Ovary (tissue), 9 donors: Measurements from ENCODE around the gene CEP170B. TPM values are rescaled to one million over a fixed set of nuclear protein-coding genes. Genes with fewer than 3 reads are reported as not detected.

Experiments
- DNase-seq, 5 donors: peaks; one replicate each; pipeline ENCODE4 v3.0.0-alpha.2; 2019 to 2020
- H3K27ac ChIP-seq, 2 donors: fragments of 200-600 bp; one replicate each; pipeline versions ENCODE4 v1.5.1 to v1.8.0; 2019 to 2022
- H3K27me3 ChIP-seq: fragments of 200-600 bp; one replicate; pipeline ENCODE4 v1.8.0; 2022
- H3K36me3 ChIP-seq: fragments of 200-600 bp; sonication (generic); one replicate; pipeline ENCODE4 v1.5.1; 2019
- H3K4me1 ChIP-seq: one replicate; pipeline ENCODE4 v1.8.1; 2013; ENCODE audit warnings: mild to moderate bottlenecking, moderate library complexity; ENCODE audit not compliant: insufficient read depth
- H3K4me3 ChIP-seq: fragments of 200-600 bp; sonication (generic); one replicate; pipeline ENCODE4 v1.5.1; 2017
- H3K9me3 ChIP-seq, 2 donors: fragments of 200-600 bp in 1 of 2; sonication (generic) in 1 of 2; one replicate each; pipeline versions ENCODE4 v1.5.1 to v1.8.1; 2013 to 2019; ENCODE audit warnings: mild to moderate bottlenecking in 1 of 2, moderate library complexity in 1 of 2
- CTCF ChIP-seq, 3 donors: fragments of 450-650 bp in 2 of 3; fragments of 200-600 bp in 1 of 3; IDR thresholded peaks; one replicate each; pipeline versions ENCODE4 v1.5.1 to v1.8.0; 2016 to 2022; ENCODE audit warnings: antibody characterized with exemption in 3 of 3, mild to moderate bottlenecking in 1 of 3
- EP300 ChIP-seq: sonication (generic); formaldehyde crosslinking; IDR thresholded peaks from one replicate; pipeline ENCODE4 v1.6.1; 2017; ENCODE audit warnings: antibody characterized with exemption
- POLR2A ChIP-seq: fragments of 450-650 bp; IDR thresholded peaks from one replicate; pipeline ENCODE4 v1.6.1; 2017; ENCODE audit warnings: antibody characterized with exemption, mild to moderate bottlenecking, moderate library complexity
- whole genome bisulfite sequencing, 3 donors: extraction: QIAGEN DNeasy Blood & Tissue Kit in 1 of 3; methylation state at CpG; one replicate each; pipeline versions ENCODE4 v1.1.5 to v1.1.7; 2013 to 2017; 5-methylcytosine and 5-hydroxymethylcytosine counted together
- intact Hi-C, 4 donors: fragments of 100-400 bp; cut with DNase I; formaldehyde crosslinking; loops; one replicate each; pipeline versions ENCODE4 v1.11.0 to v1.15.1; 2022 to 2023
- polyA plus RNA-seq, 2 donors: library from polyadenylated mRNA; stranded (reverse); fragments of 200-250 nt in 1 of 2; fragments of 350-450 nt in 1 of 2; fragmentation: Illumina TruSeq in 1 of 2; extraction: RNeasy Lipid Tissue Mini Kit (QIAGEN cat#74804) in 1 of 2; gene quantifications; one replicate each; pipeline ENCODE4 v1.2.3, GENCODE V29; 2013 to 2014
- total RNA-seq, 7 donors: library from RNA; depleted of rRNA in 2 of 7; stranded (reverse); fragments of >200 nt in 2 of 7; fragmentation: NEBNext Ultra II Directional in 3 of 7; extraction: Animal tissue kit (Norgen Biotek cat#: 25700) in 3 of 7; gene quantifications; one replicate each; pipeline versions ENCODE4 v1.1.0 to v1.2.4, GENCODE V29; 2016 to 2023
- donor health status: DM: no; HTN: no; CAD: no; lungs with moderate emphysema.
- donor health status: DM: no; HTN: no; CAD: no.
- donor health status: Bipolar disorder and iron deficiency.
- donor health status: DM: yes; HTN: yes; CAD: no.
- donor health status: DM: no; HTN: no; CAD: no.
- donor health status: DM: yes; HTN: yes; CAD: no.

The CEP170B gene
- total and polyA plus RNA-seq, 9 donors: 1.9 to 22.7 (median 9.9) TPM

- no peak for DNase-seq
- no peaks in the 10 kb centered on the region for H3K36me3 ChIP-seq
- 39 to 61% (median 52%) methylated on average over 2 of the region's 2 CpGs for WGBS, 3 donors
- intact Hi-C loops: loop anchor here in 2 of 4 donors (10.0 kb wide), 1 partner anchor 109 kb away; no protein-coding TSS in a partner anchor
- TF ChIP-seq POLR2A (no peak), CTCF (IDR thresholded peaks at IDR 0.05) (no peak), EP300 (no peak)
- H3K27ac ChIP-seq: no peak overlapping the region
- H3K4me1 ChIP-seq: peaks cover 4% of the 10 kb centered on the region
- no peaks in the 10 kb centered on the region for H3K27me3 ChIP-seq
- no peak overlapping the region for H3K4me3 ChIP-seq
- H3K9me3 ChIP-seq: no peaks in the 10 kb centered on the region
Measured at GRCh38 chr14:104935955-104936354, 70.9 kb downstream of the CEP170B start.

GRCh38 chr14:104936361-104937155 lies 71.5 kb downstream of the CEP170B start:
- no peak for TF ChIP-seq EP300
- no peak for TF ChIP-seq POLR2A
- no peak for TF ChIP-seq CTCF (IDR thresholded peaks at IDR 0.05)
- intact Hi-C loops: loop anchor here in 2 of 4 donors (10.0 kb wide), 1 partner anchor 108 kb away; no protein-coding TSS in a partner anchor
- WGBS, 3 donors: 48 to 59% (median 52%) methylated on average over 9 to 10 of the region's 10 CpGs
- no peaks in the 10 kb centered on the region for H3K36me3 ChIP-seq
- no peaks in the 10 kb centered on the region for H3K27me3 ChIP-seq
- H3K4me1 ChIP-seq: peaks cover 4% of the 10 kb centered on the region
- DNase-seq: peak in 3 of 5 donors; percentile 0 to 33 (median 11)
- no peak overlapping the region for H3K4me3 ChIP-seq
- no peaks in the 10 kb centered on the region for H3K9me3 ChIP-seq
- H3K27ac ChIP-seq: no peak overlapping the region

- Histone ChIP-seq H3K4me1 (no peaks in the 10 kb centered on the region), H3K9me3 (no peaks in the 10 kb centered on the region), H3K4me3 (no peak overlapping the region), H3K36me3 (no peaks in the 10 kb centered on the region), H3K27ac (no peak overlapping the region), H3K27me3 (no peaks in the 10 kb centered on the region)
- DNase-seq: peak in 1 of 5 donors; percentile 11
- intact Hi-C loops: loop anchor here in 2 of 4 donors (10.0 kb wide), 1 partner anchor 108 kb away; no protein-coding TSS in a partner anchor
- 59 to 74% (median 64%) methylated on average over 4 of the region's 4 CpGs for WGBS, 3 donors
- TF ChIP-seq EP300 (no peak), POLR2A (no peak), CTCF (IDR thresholded peaks at IDR 0.05) (no peak)
Measured at GRCh38 chr14:104937161-104937560, 72.1 kb downstream of the CEP170B start.

GRCh38 chr14:104937694-104938365 lies 72.8 kb downstream of the CEP170B start:
- Histone ChIP-seq H3K4me1 (no peaks in the 10 kb centered on the region), H3K27ac (no peak overlapping the region), H3K4me3 (no peak overlapping the region), H3K36me3 (no peaks in the 10 kb centered on the region), H3K27me3 (no peaks in the 10 kb centered on the region), H3K9me3 (no peaks in the 10 kb centered on the region)
- no peak for DNase-seq
- WGBS, 3 donors: 71 to 75% (median 72%) methylated on average over 11 of the region's 11 CpGs
- intact Hi-C loops: loop anchor here in 2 of 4 donors (10.0 kb wide), 1 partner anchor 107 kb away; no protein-coding TSS in a partner anchor
- no peak for TF ChIP-seq CTCF (IDR thresholded peaks at IDR 0.05)
- TF ChIP-seq POLR2A: no peak
